BLaER1 treated with 17β-estradiol and CSF1 and Interleukin-3, amounts not matched to agents 10 nM and 100 nM (cell line): ENCODE results near the gene SLCO1B3.

ENCODE experiments used
- H3K27ac ChIP-seq, 11 experiments: shearing (Covaris generic); formaldehyde crosslinking; 2 replicates each; pipeline ENCODE4 v1.8.1; 2022
- H3K27me3 ChIP-seq, 11 experiments: shearing (Covaris generic); formaldehyde crosslinking; 2 replicates each; pipeline ENCODE4 v1.8.1; 2022
- H3K36me3 ChIP-seq, 11 experiments: shearing (Covaris generic); formaldehyde crosslinking; 2 replicates each; pipeline ENCODE4 v1.8.1; 2022
- H3K4me1 ChIP-seq, 10 experiments: shearing (Covaris generic); formaldehyde crosslinking; 2 replicates each; pipeline ENCODE4 v1.8.1; 2022
- H3K4me2 ChIP-seq, 11 experiments: shearing (Covaris generic); formaldehyde crosslinking; 2 replicates each; pipeline ENCODE4 v1.8.1; 2022
- H3K4me3 ChIP-seq, 10 experiments: shearing (Covaris generic); formaldehyde crosslinking; 2 replicates each; pipeline ENCODE4 v1.8.1; 2022
- H3K9ac ChIP-seq, 11 experiments: shearing (Covaris generic); formaldehyde crosslinking; 2 replicates each; pipeline ENCODE4 v1.8.1; 2022
- H3K9me3 ChIP-seq, 11 experiments: shearing (Covaris generic); formaldehyde crosslinking; replicated peaks in 1 of 11; 2 replicates each; pipeline ENCODE4 v1.8.1; 2022
- H4K20me1 ChIP-seq, 11 experiments: shearing (Covaris generic); formaldehyde crosslinking; 2 replicates each; pipeline ENCODE4 v1.8.1; 2022
- Cebpa-rat ChIP-seq, 11 experiments: shearing (Covaris generic); IDR thresholded peaks; 2 replicates each; pipeline ENCODE4 v1.8.1; 2022

SLCO1B3 gene

GRCh38 chr12:20807192-20808080, 3.1 kb upstream of the SLCO1B3 start:
- peak overlapping the region in 4 of 11 experiments; percentile 28 to 53 (median 32); a peak in 6 of 22 replicates for H3K27ac ChIP-seq
- H3K9ac ChIP-seq = no peak overlapping the region
- 0 out of 22 replicates have a peak overlapping the region, but pooled peaks of 3 of the 11 experiments have one; percentile 48 to 54 (median 50) for H3K4me2 ChIP-seq
- no peaks in the 10 kb centered on the region for H3K36me3 ChIP-seq
- no peak overlapping the region for H3K4me3 ChIP-seq
- no peaks in the 10 kb centered on the region for H3K27me3 ChIP-seq
- H3K9me3 ChIP-seq = peaks cover 7 to 20% (median 11%) of the 10 kb centered on the region in 11 experiments; a peak in 16 of 22 replicates
- H4K20me1 ChIP-seq = no peaks in the 10 kb centered on the region
- TF ChIP-seq Cebpa-rat (IDR thresholded peaks at IDR 0.05) = no peak
- H3K4me1 ChIP-seq = peaks cover 0 to 15% (median 11%) of the 10 kb centered on the region in 10 experiments; a peak in 12 of 20 replicates

DNA sequence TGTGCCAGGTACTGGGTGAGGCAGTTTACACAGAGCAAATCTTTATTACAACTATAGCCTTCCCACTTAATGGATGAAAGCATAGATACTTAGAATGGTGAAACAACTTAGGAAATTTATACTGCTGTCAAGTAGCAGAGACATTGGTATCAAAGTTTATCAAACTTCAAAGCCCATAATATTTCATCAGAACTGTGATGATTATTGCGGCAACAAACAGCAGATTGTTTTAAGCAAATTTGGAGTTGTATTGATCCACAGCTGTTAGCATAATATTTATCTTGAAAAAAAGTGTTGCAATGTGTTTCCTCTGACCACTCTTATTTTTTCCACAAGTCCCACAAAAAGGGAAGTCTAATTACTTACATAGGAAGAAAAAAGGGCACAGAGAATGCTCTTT, 2.0 kb upstream of the SLCO1B3 start:
- 0 out of 22 replicates have a peak overlapping the region, but pooled peaks of 1 of the 11 experiments have one; percentile 17 for H3K9ac ChIP-seq
- H3K36me3 ChIP-seq = no peaks in the 10 kb centered on the region
- H3K9me3 ChIP-seq = peaks cover 7 to 20% (median 11%) of the 10 kb centered on the region in 11 experiments; a peak in 16 of 22 replicates
- H3K4me2 ChIP-seq = peak overlapping the region in 7 of 11 experiments; percentile 21 to 67 (median 48); a peak in 11 of 22 replicates
- H3K4me1 ChIP-seq = peaks cover 0 to 15% (median 11%) of the 10 kb centered on the region in 10 experiments; a peak in 12 of 20 replicates
- H4K20me1 ChIP-seq = no peaks in the 10 kb centered on the region
- no peaks in the 10 kb centered on the region for H3K27me3 ChIP-seq
- H3K27ac ChIP-seq = peak overlapping the region in 5 of 11 experiments; percentile 17 to 53 (median 32); a peak in 8 of 22 replicates
- TF ChIP-seq Cebpa-rat (IDR thresholded peaks at IDR 0.05) = peak in 2 of 11 experiments; percentile 44 to 58; a peak in 2 of 22 replicates
- no peak overlapping the region for H3K4me3 ChIP-seq

- no peak overlapping the region for H3K27ac ChIP-seq
- H3K36me3 ChIP-seq = no peaks in the 10 kb centered on the region
- TF ChIP-seq Cebpa-rat (IDR thresholded peaks at IDR 0.05) = no peak
- H3K4me1 ChIP-seq = no peaks in the 10 kb centered on the region
- H3K4me2 ChIP-seq = no peak overlapping the region
- H3K27me3 ChIP-seq = no peaks in the 10 kb centered on the region
- no peaks in the 10 kb centered on the region; a peak in 1 of 22 replicates for H3K9me3 ChIP-seq
- H4K20me1 ChIP-seq = no peaks in the 10 kb centered on the region
- no peak overlapping the region for H3K4me3 ChIP-seq
- H3K9ac ChIP-seq = no peak overlapping the region
These were observed 5.1 kb downstream of the SLCO1B3 start for GRCh38 chr12:20815574-20815973.

DNA sequence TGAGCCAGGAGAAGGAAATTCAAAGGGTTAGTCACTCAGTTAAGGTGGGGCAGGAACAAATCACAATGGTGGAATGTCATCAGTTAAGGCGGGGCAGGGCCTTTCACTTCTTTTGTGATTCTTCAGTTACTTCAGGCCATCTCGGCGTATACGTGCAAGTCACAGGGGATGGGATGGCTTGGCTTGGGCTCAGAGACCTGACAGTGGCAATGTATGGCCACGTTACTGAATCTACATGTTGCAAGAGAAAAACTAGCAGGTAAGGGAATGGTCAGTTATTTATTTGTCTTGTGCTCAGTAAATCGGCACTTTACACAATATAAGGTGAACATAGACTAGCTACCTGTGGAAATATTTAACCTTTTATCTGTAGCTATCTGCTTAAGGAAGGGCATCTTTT, 11.9 kb downstream of the SLCO1B3 start:
- Histone ChIP-seq H3K36me3 (no peaks in the 10 kb centered on the region), H3K9ac (no peak overlapping the region), H3K4me2 (no peak overlapping the region), H3K27me3 (no peaks in the 10 kb centered on the region), H3K4me1 (no peaks in the 10 kb centered on the region), H4K20me1 (no peaks in the 10 kb centered on the region), H3K4me3 (no peak overlapping the region), H3K9me3 (no peaks in the 10 kb centered on the region; a peak in 1 of 22 replicates), H3K27ac (no peak overlapping the region)
- no peak for TF ChIP-seq Cebpa-rat (IDR thresholded peaks at IDR 0.05)

- H3K36me3 ChIP-seq = no peaks in the 10 kb centered on the region
- H3K27me3 ChIP-seq = no peaks in the 10 kb centered on the region
- H3K9ac ChIP-seq = no peak overlapping the region
- no peak overlapping the region for H3K4me3 ChIP-seq
- no peaks in the 10 kb centered on the region for H4K20me1 ChIP-seq
- H3K27ac ChIP-seq = no peak overlapping the region
- H3K9me3 ChIP-seq = no peaks in the 10 kb centered on the region
- no peaks in the 10 kb centered on the region for H3K4me1 ChIP-seq
- no peak overlapping the region for H3K4me2 ChIP-seq
- TF ChIP-seq Cebpa-rat (IDR thresholded peaks at IDR 0.05) = no peak
These were observed 12.4 kb downstream of the SLCO1B3 start for GRCh38 chr12:20822925-20823324.

- Histone ChIP-seq H3K4me3 (no peak overlapping the region), H3K4me2 (no peak overlapping the region), H3K36me3 (no peaks in the 10 kb centered on the region), H3K27ac (no peak overlapping the region), H3K27me3 (no peaks in the 10 kb centered on the region), H4K20me1 (no peaks in the 10 kb centered on the region), H3K9me3 (no peaks in the 10 kb centered on the region), H3K4me1 (no peaks in the 10 kb centered on the region), H3K9ac (no peak overlapping the region)
- TF ChIP-seq Cebpa-rat (IDR thresholded peaks at IDR 0.05) = no peak
These were observed 19.4 kb downstream of the SLCO1B3 start for GRCh38 chr12:20829919-20830318.

GRCh38 chr12:20830456-20830855, 20.0 kb downstream of the SLCO1B3 start:
- Histone ChIP-seq H4K20me1 (no peaks in the 10 kb centered on the region), H3K4me3 (no peak overlapping the region), H3K36me3 (no peaks in the 10 kb centered on the region), H3K4me2 (no peak overlapping the region), H3K9ac (no peak overlapping the region), H3K27me3 (no peaks in the 10 kb centered on the region), H3K9me3 (no peaks in the 10 kb centered on the region), H3K27ac (no peak overlapping the region), H3K4me1 (no peaks in the 10 kb centered on the region)
- TF ChIP-seq Cebpa-rat (IDR thresholded peaks at IDR 0.05) = no peak

DNA sequence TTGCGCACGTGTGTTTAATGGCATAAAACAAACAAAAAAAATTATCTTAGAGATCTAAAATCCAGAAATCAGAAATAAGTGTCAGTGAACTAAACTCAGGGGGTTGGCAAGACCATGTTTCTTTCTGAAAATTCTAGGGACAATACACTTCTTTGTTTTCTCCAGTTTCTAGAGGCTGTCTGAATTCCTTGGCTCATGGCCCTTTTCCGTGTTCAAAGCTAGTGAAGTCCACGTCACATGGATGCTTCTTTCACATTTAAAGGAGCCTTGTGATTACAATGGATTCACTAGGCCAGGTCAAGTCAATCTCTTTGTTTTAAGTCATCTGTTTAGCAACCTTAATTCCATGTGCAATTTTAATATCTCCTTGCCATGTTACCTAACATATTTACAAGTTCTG, 22.4 kb downstream of the SLCO1B3 start:
- no peak overlapping the region for H3K4me3 ChIP-seq
- H3K36me3 ChIP-seq = no peaks in the 10 kb centered on the region
- no peaks in the 10 kb centered on the region for H4K20me1 ChIP-seq
- no peak overlapping the region for H3K4me2 ChIP-seq
- no peaks in the 10 kb centered on the region for H3K4me1 ChIP-seq
- H3K27ac ChIP-seq = no peak overlapping the region
- H3K27me3 ChIP-seq = no peaks in the 10 kb centered on the region
- H3K9ac ChIP-seq = no peak overlapping the region
- no peak for TF ChIP-seq Cebpa-rat (IDR thresholded peaks at IDR 0.05)
- H3K9me3 ChIP-seq = no peaks in the 10 kb centered on the region

- no peaks in the 10 kb centered on the region for H3K9me3 ChIP-seq
- H3K4me2 ChIP-seq = no peak overlapping the region
- no peak overlapping the region for H3K9ac ChIP-seq
- no peak for TF ChIP-seq Cebpa-rat (IDR thresholded peaks at IDR 0.05)
- no peaks in the 10 kb centered on the region for H4K20me1 ChIP-seq
- no peaks in the 10 kb centered on the region for H3K27me3 ChIP-seq
- no peak overlapping the region for H3K27ac ChIP-seq
- H3K36me3 ChIP-seq = no peaks in the 10 kb centered on the region
- H3K4me1 ChIP-seq = no peaks in the 10 kb centered on the region
- no peak overlapping the region for H3K4me3 ChIP-seq
These were observed 42.1 kb downstream of the SLCO1B3 start for GRCh38 chr12:20852649-20853048.
